GM12874 (cell line): ENCODE results near the gene OR2T34.
"Not testable (repeated sequence)": the region's sequence is repeated elsewhere in the genome, so short reads cannot be mapped to it uniquely, and the experiment has no call there.

ENCODE experiments used
- CTCF ChIP-seq: IDR thresholded peaks from 2 replicates; pipeline ENCODE4 v1.5.1; 2011; ENCODE audit warnings: low read depth, mild to moderate bottlenecking, control low read depth, low read length, moderate library complexity; ENCODE audit not compliant: insufficient read depth

Gene OR2T34

GRCh38 chr1:248576260-248576980 lies 1.9 kb upstream of the OR2T34 start:
- TF ChIP-seq CTCF: no peak

GRCh38 chr1:248562672-248563071 lies 11.9 kb downstream of the OR2T34 start, which contains the start of gene OR2T29:
OR2T29 (minus strand) TSS chr1:248562772; CDS start chr1:248559491, 3,281 bp downstream.
- not testable (repeated sequence) for TF ChIP-seq CTCF
